ENCODE results near the gene FGD3. TPM values are rescaled to one million over a fixed set of nuclear protein-coding genes. Genes with fewer than 3 reads are reported as not detected.

Gene FGD3
- total RNA-seq, 1 experiment from 2014 or later: 89.0 TPM

DNA sequence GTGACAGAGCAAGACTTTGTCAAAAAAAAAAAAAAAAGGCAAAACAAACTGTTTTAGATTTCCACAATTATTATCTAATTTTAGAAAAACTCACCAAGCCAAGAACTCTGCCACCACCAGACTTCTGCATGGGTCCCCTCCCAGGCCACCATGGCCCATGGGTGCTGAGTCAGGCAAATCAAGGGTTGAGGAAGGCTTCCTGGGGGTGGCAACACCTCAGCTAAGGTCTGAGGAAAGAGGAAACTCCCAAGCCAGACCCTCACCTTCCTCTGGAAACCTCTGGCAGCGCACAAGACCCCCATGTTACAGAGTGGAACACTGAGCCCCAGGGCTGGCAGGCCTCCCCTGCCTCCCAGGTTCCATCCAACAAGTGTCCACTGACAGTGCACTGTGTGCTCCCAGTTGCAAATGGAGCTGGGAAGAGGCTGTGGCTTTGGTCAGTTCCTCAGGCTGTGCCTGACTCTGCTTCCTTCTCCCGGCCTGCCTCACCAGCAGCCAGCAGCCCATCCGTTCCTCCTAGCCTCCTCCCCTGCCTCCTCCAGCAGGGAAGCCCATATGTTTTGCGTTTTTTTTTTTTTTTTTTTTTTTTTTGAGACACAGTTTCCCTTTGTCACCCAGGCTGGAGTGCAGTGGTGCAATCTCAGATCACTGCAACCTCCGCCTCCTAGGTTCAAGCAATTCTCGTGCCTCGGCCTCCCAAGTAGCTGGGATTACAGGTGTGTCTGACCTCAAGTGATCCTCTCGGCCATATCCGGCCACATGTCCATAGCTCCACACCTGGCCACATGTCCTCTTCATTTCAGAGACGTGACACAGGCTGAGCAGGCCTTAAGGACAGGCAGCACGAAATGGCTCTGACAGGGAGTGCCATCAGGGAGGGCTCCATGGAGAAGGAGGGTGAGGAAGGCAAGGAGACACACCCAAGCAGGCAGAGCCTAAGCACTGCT lies 107.7 kb downstream of the FGD3 start:
- Histone ChIP-seq H3K79me2 (ENCODE audit: low read depth) (no peaks in the 10 kb centered on the region), H3K36me3 (ENCODE audit: low read depth) (no peaks in the 10 kb centered on the region), H3K27me3 (ENCODE audit: insufficient read depth, low read depth) (no peaks in the 10 kb centered on the region), H4K20me1 (ENCODE audit: insufficient read depth) (no peaks in the 10 kb centered on the region), H3K9me3 (ENCODE audit: insufficient read depth, low read depth) (no peaks in the 10 kb centered on the region), H2AFZ (no peak overlapping the region), H3K4me3 (no peak overlapping the region), H3F3A (ENCODE audit: insufficient read depth, low read depth) (peaks cover 5% of the 10 kb centered on the region; the same call in 1 of the 2 replicates), H3K4me2 (no peak overlapping the region), H3K4me1 (replicated peaks; ENCODE audit: insufficient read depth) (peaks cover 7% of the 10 kb centered on the region), H3K27ac (no peak overlapping the region), H3K9me2 (ENCODE audit: insufficient read depth) (no peaks in the 10 kb centered on the region)
- no TSS peak for BruUV-seq (replicated peaks)
- no peak for TF ChIP-seq EZH2 (IDR thresholded peaks at IDR 0.05; ENCODE audit: low read depth)
- TF ChIP-seq, protein P1, sequence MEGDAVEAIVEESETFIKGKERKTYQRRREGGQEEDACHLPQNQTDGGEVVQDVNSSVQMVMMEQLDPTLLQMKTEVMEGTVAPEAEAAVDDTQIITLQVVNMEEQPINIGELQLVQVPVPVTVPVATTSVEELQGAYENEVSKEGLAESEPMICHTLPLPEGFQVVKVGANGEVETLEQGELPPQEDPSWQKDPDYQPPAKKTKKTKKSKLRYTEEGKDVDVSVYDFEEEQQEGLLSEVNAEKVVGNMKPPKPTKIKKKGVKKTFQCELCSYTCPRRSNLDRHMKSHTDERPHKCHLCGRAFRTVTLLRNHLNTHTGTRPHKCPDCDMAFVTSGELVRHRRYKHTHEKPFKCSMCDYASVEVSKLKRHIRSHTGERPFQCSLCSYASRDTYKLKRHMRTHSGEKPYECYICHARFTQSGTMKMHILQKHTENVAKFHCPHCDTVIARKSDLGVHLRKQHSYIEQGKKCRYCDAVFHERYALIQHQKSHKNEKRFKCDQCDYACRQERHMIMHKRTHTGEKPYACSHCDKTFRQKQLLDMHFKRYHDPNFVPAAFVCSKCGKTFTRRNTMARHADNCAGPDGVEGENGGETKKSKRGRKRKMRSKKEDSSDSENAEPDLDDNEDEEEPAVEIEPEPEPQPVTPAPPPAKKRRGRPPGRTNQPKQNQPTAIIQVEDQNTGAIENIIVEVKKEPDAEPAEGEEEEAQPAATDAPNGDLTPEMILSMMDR (conservative IDR thresholded peaks at IDR 0.05): no peak
- no peak for DNase-seq
- ChIA-PET CTCF (interaction anchor here (0.7 kb wide), 1 partner anchor 100 kb away, joined by 7 read pairs; no protein-coding TSS in a partner anchor), POLR2A (ENCODE audit: unreplicated experiment) (interaction anchor here (0.6 kb wide), 1 partner anchor 26 kb away, joined by 3 read pairs; no protein-coding TSS in a partner anchor)
- intact Hi-C loops (cut with micrococcal nuclease; ENCODE audit: unreplicated experiment): no loop called here

DNA sequence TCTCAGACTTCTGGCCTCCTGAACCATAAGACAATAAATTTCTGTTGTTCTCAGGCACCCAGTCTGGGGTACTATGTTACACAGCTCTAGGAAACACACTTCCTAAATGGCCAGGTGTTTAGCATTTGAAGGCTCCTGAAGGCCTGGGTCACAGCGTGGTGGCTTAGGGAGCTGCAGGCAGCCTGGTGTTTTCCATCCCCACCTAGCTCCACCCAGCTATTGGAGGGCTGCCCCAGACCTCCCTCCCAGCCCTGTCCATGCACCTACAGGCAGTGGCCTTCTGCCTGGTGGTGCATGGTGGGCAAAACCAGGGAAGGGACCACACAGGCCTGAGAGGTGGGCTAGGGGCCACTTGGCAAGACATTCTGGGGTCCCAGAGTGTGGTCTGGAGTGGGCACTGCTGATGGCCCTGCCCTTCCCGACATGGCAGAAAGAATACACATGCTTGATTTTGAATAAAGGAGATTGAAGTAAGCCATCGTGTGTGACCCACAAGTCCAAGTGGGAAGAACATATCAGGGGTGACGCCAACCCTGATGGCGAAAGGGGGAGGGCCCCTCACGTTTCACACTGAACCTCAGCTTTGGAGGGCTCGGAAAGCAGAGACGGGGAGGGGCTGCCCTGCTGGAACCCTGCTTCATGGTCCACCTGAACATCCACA lies 109.8 kb downstream of the FGD3 start:
- Histone ChIP-seq H3F3A (ENCODE audit: insufficient read depth, low read depth) (peaks cover 5% of the 10 kb centered on the region; the same call in 1 of the 2 replicates), H3K4me1 (replicated peaks; ENCODE audit: insufficient read depth) (peaks cover 7% of the 10 kb centered on the region), H3K9me2 (ENCODE audit: insufficient read depth) (no peaks in the 10 kb centered on the region), H3K36me3 (ENCODE audit: low read depth) (no peaks in the 10 kb centered on the region), H3K9me3 (ENCODE audit: insufficient read depth, low read depth) (no peaks in the 10 kb centered on the region), H2AFZ (no peak overlapping the region), H3K4me2 (no peak overlapping the region), H3K27me3 (ENCODE audit: insufficient read depth, low read depth) (no peaks in the 10 kb centered on the region), H3K27ac (no peak overlapping the region), H3K4me3 (no peak overlapping the region), H3K79me2 (ENCODE audit: low read depth) (no peaks in the 10 kb centered on the region), H4K20me1 (ENCODE audit: insufficient read depth) (no peaks in the 10 kb centered on the region)
- TF ChIP-seq EZH2 (IDR thresholded peaks at IDR 0.05; ENCODE audit: low read depth): no peak
- TF ChIP-seq, protein P1 (conservative IDR thresholded peaks at IDR 0.05): no peak
- no peak for DNase-seq
- ChIA-PET CTCF (interaction anchor here (0.5 kb wide), 1 partner anchor 52 kb away, joined by 5 read pairs; no protein-coding TSS in a partner anchor), POLR2A (ENCODE audit: unreplicated experiment) (no interaction called here)
- BruUV-seq (replicated peaks): no TSS peak
- intact Hi-C loops (cut with micrococcal nuclease; ENCODE audit: unreplicated experiment): no loop called here

DNA sequence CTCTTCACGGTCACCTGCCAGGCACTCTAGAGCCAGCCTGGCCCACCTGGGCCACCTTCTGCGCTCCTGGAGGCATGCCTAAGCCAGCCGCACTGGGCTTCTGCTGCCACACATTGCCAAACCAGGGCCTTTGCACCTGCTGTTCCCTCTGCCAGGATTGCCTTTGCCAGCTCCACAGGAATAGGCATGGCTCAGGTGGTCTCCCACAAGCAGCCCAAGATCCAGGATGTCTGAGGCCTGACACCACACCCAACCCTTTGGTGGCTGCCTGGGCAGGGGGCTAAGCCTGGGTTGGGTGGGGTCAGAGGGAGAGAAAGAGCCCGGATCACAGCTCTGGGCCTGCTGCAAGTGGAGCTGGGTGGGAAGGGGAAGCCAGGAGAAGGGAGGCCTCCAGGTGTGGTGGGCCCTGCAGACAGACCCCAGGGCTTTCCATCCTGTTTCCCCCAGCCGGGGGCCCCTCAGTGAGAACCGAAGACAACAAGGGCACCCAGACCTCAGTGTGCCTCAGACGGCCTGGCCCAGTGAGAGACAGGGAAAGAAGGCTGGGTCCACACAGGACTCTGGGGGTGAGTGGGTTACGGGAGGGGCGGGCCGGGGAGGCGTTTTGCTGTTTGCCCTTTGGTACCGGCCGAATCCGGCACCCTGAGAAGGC lies 110.5 kb downstream of the FGD3 start:
- Histone ChIP-seq H4K20me1 (ENCODE audit: insufficient read depth) (no peaks in the 10 kb centered on the region), H3K36me3 (ENCODE audit: low read depth) (no peaks in the 10 kb centered on the region), H3K4me3 (peak overlapping the region; percentile 57; the same call in 1 of the 2 replicates), H3K79me2 (ENCODE audit: low read depth) (no peaks in the 10 kb centered on the region), H3K9me3 (ENCODE audit: insufficient read depth, low read depth) (no peaks in the 10 kb centered on the region), H3K4me2 (peak overlapping the region; percentile 84), H2AFZ (peak overlapping the region; percentile 60; the same call in 1 of the 2 replicates), H3K9me2 (ENCODE audit: insufficient read depth) (no peaks in the 10 kb centered on the region), H3F3A (ENCODE audit: insufficient read depth, low read depth) (peaks cover 5% of the 10 kb centered on the region; the same call in 1 of the 2 replicates), H3K27me3 (ENCODE audit: insufficient read depth, low read depth) (no peaks in the 10 kb centered on the region), H3K27ac (no peak overlapping the region), H3K4me1 (replicated peaks; ENCODE audit: insufficient read depth) (peaks cover 7% of the 10 kb centered on the region)
- DNase-seq: no peak
- CTCF ChIA-PET: no interaction called here
- TF ChIP-seq EZH2 (IDR thresholded peaks at IDR 0.05; ENCODE audit: low read depth): no peak
- TF ChIP-seq, protein P1 (conservative IDR thresholded peaks at IDR 0.05): no peak
- POLR2A ChIA-PET (ENCODE audit: unreplicated experiment): no interaction called here
- no TSS peak for BruUV-seq (replicated peaks)
- intact Hi-C loops (cut with micrococcal nuclease; ENCODE audit: unreplicated experiment): no loop called here
